ELR (cell line): ENCODE results near the gene PRM2.

Experiments used
- DNase-seq: peaks from one replicate; pipeline ENCODE4 v3.0.0-alpha.2; 2015; ENCODE audit warnings: low read depth

PRM2 gene

DNA sequence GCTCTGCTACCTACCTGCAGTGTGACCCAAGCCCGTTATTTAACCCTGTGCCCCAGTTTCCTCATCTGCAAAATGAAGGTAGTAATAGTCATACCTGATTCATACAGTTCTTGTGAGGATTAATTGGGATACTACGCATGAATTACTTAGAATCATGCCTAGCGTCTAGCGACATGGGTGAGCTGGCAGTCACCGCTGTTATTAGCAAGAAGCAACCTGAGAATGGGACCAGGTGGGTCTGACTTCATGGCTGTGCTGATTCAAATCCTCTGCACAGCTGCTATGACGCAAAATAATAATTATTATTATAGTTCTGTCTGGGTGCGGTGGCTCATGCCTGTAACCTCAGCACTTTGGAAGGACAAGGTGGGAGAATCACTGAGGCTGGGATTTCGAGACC lies 28.1 kb downstream of the PRM2 start:
- no peak for DNase-seq

DNA sequence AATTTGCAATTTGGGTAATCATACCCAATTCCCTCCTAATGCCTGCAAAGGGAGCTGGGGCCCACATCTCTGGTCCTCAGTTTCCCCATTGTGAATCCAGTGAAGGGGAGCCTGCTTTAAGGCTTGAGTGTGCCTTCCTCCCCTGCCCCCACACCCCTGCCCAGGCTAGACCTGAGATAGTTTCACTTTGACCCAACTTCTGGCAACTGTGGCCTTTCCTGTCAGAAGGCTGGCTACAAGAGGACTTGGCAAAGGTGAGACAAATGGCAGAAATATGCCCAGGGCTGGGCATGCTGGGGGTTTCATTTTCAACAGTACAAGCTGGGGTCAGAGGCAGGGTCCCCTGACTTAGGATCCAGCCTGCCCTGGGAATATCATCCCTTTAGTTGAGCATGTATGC lies 30.3 kb downstream of the PRM2 start:
- DNase-seq, result no peak

- no peak for DNase-seq
Observed at GRCh38 chr16:11245222-11245737, 31.0 kb downstream of the PRM2 start.

DNA sequence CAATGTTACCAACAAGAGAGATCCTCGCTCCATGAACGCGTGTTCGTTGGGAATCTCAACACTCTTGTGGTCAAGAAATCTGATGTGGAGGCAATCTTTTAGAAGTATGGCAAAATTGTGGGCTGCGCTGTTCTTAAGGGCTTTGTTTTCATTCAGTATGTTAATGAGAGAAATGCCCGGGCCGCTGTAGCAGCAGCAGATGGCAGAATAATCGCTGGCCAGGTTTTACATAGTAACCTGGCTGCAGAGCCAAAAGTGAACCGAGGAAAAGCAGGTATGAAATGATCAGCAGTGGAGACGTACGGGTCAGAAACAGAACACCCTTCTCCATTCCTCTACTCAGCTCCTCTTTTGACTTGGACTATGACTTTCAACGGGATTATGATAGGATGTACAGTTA lies 33.6 kb downstream of the PRM2 start:
- no peak for DNase-seq

- DNase-seq, result no peak
Observed at GRCh38 chr16:11241480-11242204, 34.6 kb downstream of the PRM2 start.

- no peak for DNase-seq
Observed at GRCh38 chr16:11240636-11241473, 35.4 kb downstream of the PRM2 start.

DNA sequence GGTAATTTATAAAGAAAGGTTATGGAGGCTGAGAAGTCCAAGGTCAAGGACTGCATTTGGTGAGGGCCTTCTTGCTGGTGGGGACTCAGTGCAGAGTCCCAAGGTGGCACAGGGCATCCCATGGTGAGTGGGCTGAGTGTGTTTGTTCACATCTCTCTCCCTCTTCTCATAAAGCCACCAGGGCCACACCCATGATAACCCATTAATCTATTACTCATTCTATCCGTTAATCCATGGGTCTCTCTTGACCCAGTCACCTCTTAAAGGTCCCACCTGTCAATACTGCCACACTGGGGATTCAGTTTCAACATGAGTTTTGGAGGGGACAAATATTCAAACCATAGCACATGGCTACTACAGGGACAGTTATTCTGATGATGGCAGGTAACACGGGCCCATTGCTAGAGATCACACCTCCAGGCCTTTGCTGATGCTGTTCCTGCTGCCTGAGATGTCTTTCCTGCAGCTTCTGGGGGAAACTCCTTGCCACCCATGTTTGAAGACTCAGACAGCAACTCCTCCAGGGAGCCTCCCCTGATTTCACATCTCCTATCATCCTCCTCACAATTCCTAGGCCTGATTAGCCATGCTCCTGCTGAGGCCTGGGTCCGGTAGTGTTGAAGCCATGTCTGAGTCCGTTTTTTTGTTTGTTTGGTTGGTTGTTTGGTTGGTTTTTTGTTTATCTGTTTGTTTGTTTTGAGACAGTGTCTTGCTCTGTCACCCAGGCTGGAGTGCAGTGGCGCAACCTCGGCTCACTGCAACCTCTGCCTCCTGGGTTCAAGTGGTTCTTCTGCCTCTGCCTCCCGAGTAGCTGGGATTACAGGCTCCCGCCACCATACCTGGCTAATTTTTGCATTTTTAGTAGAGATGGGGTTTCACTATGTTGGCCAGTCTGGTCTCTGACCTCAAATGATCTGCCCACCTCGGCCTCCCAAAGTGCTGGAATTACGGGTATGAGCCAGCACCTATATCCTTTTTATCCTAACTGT lies 36.3 kb downstream of the PRM2 start:
- no peak for DNase-seq

GRCh38 chr16:11238272-11239202 lies 37.7 kb downstream of the PRM2 start:
- no peak for DNase-seq

- no peak for DNase-seq
Observed at GRCh38 chr16:11236461-11237254, 39.6 kb downstream of the PRM2 start.

- DNase-seq, result no peak
Observed at GRCh38 chr16:11235703-11235991, 40.6 kb downstream of the PRM2 start.

- DNase-seq, result peak; percentile 63
Observed at GRCh38 chr16:11234884-11235702, 41.2 kb downstream of the PRM2 start.

- DNase-seq, result peak; percentile 82
Observed at GRCh38 chr16:11233727-11234376, 42.4 kb downstream of the PRM2 start.

GRCh38 chr16:11232852-11233726 lies 43.2 kb downstream of the PRM2 start:
- DNase-seq, result no peak

DNA sequence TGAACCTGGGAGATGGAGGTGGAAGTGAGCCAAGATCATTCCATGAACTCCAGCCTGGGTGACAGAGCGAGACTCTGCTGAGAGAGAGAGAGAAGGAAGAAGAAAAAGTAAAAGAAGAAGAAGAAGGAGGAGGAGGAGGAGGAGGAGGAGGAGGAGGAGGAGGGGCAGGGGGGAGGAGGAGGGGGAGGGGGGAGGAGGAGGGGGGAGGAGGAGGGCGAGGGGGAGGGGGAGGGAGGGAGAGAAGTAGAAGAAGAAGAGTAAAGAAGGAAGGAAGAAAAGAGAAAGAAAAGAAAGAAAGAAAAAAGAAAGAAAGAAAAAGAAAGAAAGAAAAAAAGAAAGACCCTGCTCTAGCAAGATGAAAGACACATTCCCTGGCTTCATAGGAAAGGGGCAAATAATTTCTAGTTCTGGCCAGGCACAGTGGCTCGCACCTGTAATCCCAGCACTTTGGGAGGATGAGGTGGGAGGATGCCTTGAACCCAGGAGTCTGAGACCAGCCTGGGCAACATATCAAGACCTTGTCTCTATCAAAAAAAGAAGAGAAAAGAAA lies 43.9 kb downstream of the PRM2 start:
- DNase-seq, result no peak

DNA sequence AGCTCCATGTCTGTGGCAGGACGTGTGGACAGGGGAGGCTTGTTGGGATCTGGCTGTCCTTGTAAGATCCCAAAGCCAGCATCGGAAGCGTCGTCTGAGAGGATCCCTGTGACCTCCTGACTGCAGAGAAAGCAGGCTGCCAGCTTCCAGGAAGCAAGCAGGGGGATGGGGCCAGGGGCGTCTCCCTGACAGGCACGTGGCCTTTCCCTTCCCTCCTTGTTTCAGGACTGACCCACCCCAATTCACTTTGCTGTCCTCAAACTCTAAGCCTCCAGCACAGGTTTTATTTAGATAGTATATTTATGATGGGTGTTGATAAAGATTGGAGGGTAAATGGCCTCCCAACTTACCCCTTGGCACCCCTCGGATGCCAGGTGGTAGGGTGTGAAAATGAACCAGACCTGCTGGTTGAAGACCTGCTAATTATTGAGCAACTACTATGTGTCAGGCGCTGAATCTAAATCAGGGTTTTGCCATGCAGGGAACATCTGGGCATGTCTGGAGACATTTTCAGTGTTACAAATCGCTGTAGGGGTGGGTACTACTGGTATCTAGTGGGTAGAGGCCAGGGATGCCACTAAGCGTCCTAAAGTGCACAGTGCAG lies 44.8 kb downstream of the PRM2 start:
- DNase-seq, result no peak

DNA sequence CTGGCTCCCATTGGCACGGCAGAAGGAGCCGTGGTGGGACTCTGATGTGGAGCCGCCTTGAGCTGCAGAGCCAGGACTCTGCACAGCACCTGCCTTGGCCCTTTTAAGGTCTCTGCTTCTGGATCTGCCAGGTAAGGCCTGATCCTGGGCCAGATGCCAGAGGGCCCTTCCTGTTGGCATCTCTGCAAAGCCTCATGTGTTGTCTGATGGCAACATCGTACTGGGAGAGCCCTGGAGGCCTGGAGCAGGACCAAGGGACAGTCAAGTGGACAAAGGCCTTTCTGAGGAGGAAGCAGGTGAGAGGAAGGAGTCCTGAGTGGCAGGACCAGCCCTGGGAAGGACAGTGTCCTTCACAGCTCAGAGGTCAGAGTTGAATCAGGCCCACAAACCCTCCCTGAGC lies 46.4 kb downstream of the PRM2 start:
- DNase-seq, result no peak

- DNase-seq, result no peak
Observed at GRCh38 chr16:11229432-11229831, 46.8 kb downstream of the PRM2 start.
